ENCODE results near the gene ZSCAN31. TPM values are rescaled to one million over a fixed set of nuclear protein-coding genes. Genes with fewer than 3 reads are reported as not detected.
"Not testable (repeated sequence)": the region's sequence is repeated elsewhere in the genome, so short reads cannot be mapped to it uniquely, and the experiment has no call there.

Gene ZSCAN31
- total RNA-seq, 1 donor from 2014 or later: 17.4 TPM

- intact Hi-C loops (cut with DNase I): no loop called here
- ATAC-seq: no peak
- no peak for DNase-seq (ENCODE audit: low spot score)
These were observed 2.9 kb downstream of the ZSCAN31 start for GRCh38 chr6:28333047-28333446.

DNA sequence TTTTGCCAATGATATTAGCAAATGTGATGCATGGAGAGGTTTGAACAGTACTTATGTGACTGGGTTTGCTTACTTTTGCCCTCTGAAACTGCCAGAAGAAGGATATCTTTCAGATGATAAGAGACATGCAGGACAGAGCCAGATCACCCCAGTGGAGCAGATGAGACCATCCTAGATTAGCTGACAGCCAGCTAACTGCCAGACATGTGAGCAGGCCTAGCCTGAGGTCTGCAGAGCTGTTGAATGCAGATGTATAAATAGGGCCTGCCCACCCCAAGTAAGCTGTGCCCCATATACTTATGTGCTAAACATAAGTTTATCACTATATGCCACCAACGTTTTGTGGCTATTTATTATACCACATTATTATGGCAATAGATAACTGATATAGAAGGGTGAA is 5.9 kb downstream of the ZSCAN31 start:
- intact Hi-C loops (cut with DNase I): no loop called here

GRCh38 chr6:28326371-28326948 is 9.5 kb downstream of the ZSCAN31 start:
- no peak for ATAC-seq

More for the DNA sequence above, 5.9 kb downstream of the ZSCAN31 start:
- DNase-seq (ENCODE audit: low spot score) (no peak), ATAC-seq (no peak)

GRCh38 chr6:28323813-28324424 is 12.0 kb downstream of the ZSCAN31 start:
- no peak for ATAC-seq
- intact Hi-C loops (cut with DNase I): no loop called here
- DNase-seq (ENCODE audit: low spot score): no peak

More at GRCh38 chr6:28326371-28326948, 9.5 kb downstream of the ZSCAN31 start:
- intact Hi-C loops (cut with DNase I): no loop called here
- no peak for DNase-seq (ENCODE audit: low spot score)

- ATAC-seq (no peak), DNase-seq (ENCODE audit: low spot score) (no peak)
- intact Hi-C loops (cut with DNase I): no loop called here
These were observed 13.3 kb downstream of the ZSCAN31 start for GRCh38 chr6:28322661-28323060.

DNA sequence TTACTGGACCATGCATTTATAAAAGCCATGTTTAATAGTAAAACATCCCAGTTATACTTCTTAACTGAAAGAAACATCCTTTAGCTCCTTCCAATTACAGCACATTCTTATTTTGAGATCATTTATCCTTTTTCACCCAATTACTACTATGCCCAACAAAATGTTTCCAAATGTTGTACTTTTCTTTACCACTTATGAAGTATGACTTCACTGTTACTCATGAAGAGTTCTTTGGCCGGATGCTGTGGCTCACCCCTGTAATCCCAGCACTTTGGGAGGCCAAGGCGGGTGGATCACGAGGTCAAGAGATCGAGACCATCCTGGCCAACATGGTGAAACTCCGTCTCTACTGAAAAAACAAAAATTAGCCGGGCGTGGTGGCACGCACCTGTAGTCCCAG is 18.1 kb downstream of the ZSCAN31 start:
- not testable (repeated sequence) for DNase-seq (ENCODE audit: low spot score); ATAC-seq
- intact Hi-C loops (cut with DNase I): loop anchor here (10.0 kb wide), 1 partner anchor 207 kb away; the partner anchor contains the start of gene GPX5

GRCh38 chr6:28315628-28316027 is 20.3 kb downstream of the ZSCAN31 start:
- intact Hi-C loops (cut with DNase I): loop anchor here (10.0 kb wide), 1 partner anchor 209 kb away; the partner anchor contains the start of gene GPX5
- ATAC-seq: no peak
- no peak for DNase-seq (ENCODE audit: low spot score)

DNA sequence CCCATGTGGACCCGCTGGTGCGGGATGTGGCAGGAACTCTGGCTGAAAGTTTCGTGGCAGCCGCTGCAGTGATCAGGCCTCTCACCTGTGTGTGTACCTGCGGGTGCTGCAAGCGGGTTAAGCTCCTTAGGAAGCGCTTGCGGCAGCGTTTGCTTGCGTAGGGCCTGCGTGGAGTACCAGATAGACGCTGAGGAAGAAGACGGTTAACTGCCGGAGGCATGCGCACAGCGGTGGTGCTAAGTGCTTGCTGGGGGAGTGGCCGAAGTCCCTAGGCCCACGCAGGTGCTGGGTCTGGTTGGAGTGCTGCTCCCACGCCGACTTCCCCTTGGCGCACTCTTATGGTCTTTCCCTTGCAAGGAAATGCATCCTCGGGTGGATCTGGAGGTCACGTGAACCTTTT is 23.0 kb downstream of the ZSCAN31 start:
- no peak for ATAC-seq
- no peak for DNase-seq (ENCODE audit: low spot score)
- intact Hi-C loops (cut with DNase I): loop anchor here (10.0 kb wide), 1 partner anchor 212 kb away; the partner anchor contains the start of gene GPX5

- intact Hi-C loops (cut with DNase I): loop anchor here (10.0 kb wide), 1 partner anchor 214 kb away; the partner anchor contains the start of gene GPX5
- DNase-seq (ENCODE audit: low spot score): no peak
- no peak for ATAC-seq
These were observed 24.7 kb downstream of the ZSCAN31 start for GRCh38 chr6:28311139-28311823.

DNA sequence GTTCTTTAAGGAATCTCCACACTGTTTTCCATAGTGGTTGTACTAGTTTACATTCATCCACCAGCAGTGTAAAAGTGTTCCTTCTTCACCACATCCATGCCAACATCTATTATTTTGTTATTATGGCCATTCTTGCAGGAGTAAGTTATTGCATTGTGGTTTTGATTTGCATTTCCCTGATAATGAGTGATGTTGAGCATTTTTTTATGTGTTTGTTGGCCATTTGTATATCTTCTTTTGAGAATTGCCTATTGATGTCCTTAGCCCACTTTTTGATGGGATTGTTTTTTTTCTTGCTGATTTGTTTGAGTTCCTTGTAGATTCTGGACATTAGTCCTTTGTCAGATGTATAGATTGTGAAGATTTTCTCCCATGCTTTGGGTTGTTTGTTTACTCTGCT is 29.6 kb downstream of the ZSCAN31 start:
- DNase-seq (ENCODE audit: low spot score); intact Hi-C loops (cut with DNase I); ATAC-seq: not testable (repeated sequence)

- intact Hi-C loops (cut with DNase I): no loop called here
These were observed 32.4 kb downstream of the ZSCAN31 start for GRCh38 chr6:28303570-28303969.

DNA sequence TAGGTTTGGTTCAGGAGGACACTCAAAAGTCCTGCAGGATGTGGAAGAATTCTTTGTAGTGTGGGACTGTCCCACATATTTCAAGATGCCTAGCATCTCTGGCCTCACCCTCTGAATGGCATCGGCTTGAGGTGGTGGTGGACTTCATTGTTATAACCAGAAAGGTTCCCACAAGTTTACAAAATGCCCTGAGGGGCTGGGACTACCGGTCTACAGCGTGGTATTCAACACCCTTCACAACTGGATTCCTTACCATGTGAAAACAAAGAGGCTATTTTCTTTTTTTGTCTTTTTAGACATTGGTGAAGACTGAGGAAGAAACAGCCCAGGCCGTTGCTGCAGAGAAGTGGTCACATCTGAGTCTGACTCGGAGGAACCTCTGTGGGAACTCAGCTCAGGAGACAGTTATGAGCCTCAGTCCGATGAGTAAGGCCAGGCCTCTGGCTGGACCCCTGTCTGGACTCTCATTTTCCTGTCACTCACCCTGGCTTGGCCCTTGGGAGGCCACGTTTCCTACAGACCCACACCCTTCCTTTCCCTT is 39.4 kb downstream of the ZSCAN31 start:
- no peak for ATAC-seq
- intact Hi-C loops (cut with DNase I): no loop called here
- DNase-seq (ENCODE audit: low spot score): no peak

More at GRCh38 chr6:28303570-28303969, 32.4 kb downstream of the ZSCAN31 start:
- ATAC-seq: no peak
- DNase-seq (ENCODE audit: low spot score): no peak

- intact Hi-C loops (cut with DNase I): no loop called here
- ATAC-seq: no peak
- no peak for DNase-seq (ENCODE audit: low spot score)
These were observed 40.6 kb downstream of the ZSCAN31 start for GRCh38 chr6:28295326-28295725.

DNA sequence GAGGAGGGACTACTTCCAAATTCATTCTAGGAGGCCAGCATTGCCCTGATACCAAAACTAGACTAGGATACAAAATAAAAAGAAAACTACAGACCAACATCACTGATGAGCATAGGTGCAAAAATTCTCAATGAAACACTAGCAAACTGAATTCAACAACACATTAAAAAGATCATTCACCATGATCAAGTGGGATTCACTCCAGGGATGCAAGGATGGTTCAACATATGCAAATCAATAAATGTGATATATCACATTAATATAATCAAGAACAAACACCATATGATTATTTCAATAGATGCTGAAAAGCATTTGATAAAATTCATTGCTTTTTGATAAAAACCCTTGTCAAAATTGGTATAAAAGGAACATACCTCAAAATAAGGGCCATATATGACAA is 44.4 kb downstream of the ZSCAN31 start:
- no peak for DNase-seq (ENCODE audit: low spot score)
- intact Hi-C loops (cut with DNase I): no loop called here
- ATAC-seq: no peak

GRCh38 chr6:28282926-28283325 is 53.0 kb downstream of the ZSCAN31 start:
- no peak for ATAC-seq
- no peak for DNase-seq (ENCODE audit: low spot score)
- intact Hi-C loops (cut with DNase I): no loop called here

DNA sequence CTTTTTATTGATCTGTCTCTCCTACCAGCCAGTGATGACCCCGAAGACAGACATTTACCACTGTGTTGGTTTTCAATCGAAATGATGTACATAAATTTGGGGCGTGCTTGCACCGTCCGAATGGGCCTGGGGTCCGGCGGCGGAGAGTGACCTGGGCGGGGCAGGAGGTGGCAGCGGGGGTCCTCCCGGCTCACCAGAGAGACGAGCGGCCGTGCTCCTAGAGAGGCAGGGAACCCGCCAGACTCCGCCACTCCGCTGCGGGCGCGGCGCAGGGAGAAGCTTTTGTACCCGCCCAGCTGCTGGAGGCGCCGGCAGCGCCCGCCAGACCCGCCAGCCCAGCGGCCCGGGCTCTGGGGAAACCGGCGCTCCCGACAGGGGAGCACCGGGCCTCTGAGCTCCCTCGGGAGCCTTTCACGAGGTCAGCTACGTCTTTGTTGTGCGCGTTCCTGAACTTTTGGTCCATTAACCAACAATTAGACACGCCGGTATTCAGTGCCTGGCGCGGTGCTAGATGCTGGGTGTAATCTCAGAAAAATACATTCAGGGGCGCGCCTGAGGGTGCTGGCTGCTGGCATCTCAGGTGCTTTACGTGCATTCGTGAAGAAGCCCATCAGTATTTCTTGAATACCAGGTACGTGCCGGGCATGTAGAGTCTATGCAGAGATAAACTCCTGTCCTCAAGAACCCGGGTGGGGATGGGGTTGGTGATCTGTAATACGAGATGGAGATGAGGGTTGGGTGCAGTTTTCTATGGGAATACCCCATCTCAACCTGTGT is 54.5 kb downstream of the ZSCAN31 start, which contains the start of gene PGBD1:
TSS of gene PGBD1 (plus strand) at position 285 of the 777 bp plus-strand sequence. CDS start 2,242 bp downstream, outside the sequence.
- peak; percentile 73 for DNase-seq (ENCODE audit: low spot score)
- intact Hi-C loops (cut with DNase I): no loop called here

DNA sequence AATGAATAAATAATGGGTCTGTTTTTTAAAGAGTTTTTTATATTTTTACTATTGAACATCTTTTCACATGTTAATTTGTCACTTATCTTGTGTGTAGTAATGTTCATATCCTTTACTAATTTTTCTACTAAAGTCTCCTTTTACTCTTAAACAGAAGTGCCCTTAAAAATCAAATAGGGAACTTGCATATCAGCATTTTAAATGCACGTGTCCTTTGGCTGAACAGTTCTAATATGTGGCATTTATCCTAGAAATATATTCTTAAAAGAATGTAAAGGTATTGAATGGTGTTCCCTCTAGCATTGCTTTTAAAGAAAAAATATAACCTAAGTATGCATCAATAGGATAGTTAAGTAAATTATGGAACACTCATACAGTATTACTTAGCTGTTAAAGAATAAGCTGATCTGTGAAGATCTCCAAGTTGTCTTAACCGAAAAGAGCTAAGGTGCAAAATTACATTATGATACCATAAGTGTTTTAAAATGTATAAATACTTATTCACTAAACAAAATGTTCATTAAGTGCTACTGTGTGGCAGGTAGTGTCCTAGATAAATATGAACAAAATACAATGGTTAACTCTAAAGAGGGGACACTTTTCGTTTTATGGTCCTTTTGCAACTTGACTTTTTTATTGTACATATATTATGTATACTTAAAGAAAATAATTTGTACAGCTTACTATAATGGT is 55.2 kb downstream of the ZSCAN31 start:
- DNase-seq (ENCODE audit: low spot score) (no peak), ATAC-seq (no peak)
- intact Hi-C loops (cut with DNase I): no loop called here

More for the DNA sequence above, 54.5 kb downstream of the ZSCAN31 start, which contains the start of gene PGBD1:
- peak; percentile 88 for ATAC-seq

- DNase-seq (ENCODE audit: low spot score): no peak
- intact Hi-C loops (cut with DNase I): no loop called here
- ATAC-seq: no peak
These were observed 58.2 kb downstream of the ZSCAN31 start for GRCh38 chr6:28277746-28278145.
